Measurements from ENCODE around the gene NSMCE1. TPM values are rescaled to one million over a fixed set of nuclear protein-coding genes. Genes with fewer than 3 reads are reported as not detected.

The NSMCE1 gene
- total and polyA plus RNA-seq, 2 donors (not counting 1 experiment from before 2014, with no cell fraction given), result 48.8 to 142 TPM

DNA sequence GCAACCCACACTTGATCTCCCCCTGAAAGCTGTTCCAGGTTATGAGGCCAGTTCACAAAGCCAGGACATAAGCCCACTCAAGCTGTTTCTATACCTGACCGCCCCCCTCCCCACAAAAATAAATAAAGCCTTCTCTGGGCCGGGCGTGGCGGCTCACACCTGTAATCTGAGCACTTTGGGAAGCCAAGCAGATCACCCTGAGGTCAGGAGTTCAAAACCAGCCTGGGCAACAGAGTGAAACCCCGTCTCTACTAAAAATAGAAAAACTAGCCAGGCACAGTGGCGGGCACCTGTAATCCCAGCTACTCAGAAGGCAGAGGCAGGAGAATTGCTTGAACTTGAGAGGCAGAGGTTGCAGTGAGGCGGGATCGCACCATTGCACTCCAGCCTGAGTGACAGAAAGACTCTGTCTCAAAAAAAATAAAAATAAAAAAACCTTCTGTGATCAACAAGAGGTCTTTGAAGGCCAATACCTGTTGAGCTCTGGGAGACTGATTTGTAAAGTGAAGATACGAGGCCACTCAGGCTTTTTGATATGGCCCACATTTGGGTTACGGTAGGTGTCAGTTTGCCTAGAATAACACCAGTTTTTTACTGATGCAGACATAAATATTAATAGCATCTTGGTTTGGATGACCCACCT is 63.0 kb downstream of the NSMCE1 start:
- H3K4me1 ChIP-seq (ENCODE audit: control insufficient read depth, extremely low read depth, insufficient read depth, low read length), result peaks cover 5% of the 10 kb centered on the region
- H2AFZ ChIP-seq (ENCODE audit: low read length), result no peak overlapping the region
- TF ChIP-seq, protein P1, sequence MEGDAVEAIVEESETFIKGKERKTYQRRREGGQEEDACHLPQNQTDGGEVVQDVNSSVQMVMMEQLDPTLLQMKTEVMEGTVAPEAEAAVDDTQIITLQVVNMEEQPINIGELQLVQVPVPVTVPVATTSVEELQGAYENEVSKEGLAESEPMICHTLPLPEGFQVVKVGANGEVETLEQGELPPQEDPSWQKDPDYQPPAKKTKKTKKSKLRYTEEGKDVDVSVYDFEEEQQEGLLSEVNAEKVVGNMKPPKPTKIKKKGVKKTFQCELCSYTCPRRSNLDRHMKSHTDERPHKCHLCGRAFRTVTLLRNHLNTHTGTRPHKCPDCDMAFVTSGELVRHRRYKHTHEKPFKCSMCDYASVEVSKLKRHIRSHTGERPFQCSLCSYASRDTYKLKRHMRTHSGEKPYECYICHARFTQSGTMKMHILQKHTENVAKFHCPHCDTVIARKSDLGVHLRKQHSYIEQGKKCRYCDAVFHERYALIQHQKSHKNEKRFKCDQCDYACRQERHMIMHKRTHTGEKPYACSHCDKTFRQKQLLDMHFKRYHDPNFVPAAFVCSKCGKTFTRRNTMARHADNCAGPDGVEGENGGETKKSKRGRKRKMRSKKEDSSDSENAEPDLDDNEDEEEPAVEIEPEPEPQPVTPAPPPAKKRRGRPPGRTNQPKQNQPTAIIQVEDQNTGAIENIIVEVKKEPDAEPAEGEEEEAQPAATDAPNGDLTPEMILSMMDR (conservative IDR thresholded peaks at IDR 0.05 in 1 of 2, IDR thresholded peaks at IDR 0.05 in 1 of 2; ENCODE audit: low read depth in 1 of 2, low read length in 2 of 2), result no peak
- no peak for TF ChIP-seq EZH2 (IDR thresholded peaks at IDR 0.05; ENCODE audit: low read length, missing control alignments)
- no peak overlapping the region for H3K27ac ChIP-seq (ENCODE audit: insufficient read depth, low read length)
- peaks cover 2% of the 10 kb centered on the region for H3K36me3 ChIP-seq (ENCODE audit: control insufficient read depth, insufficient read depth, low read length)
- no peaks in the 10 kb centered on the region for H4K20me1 ChIP-seq (ENCODE audit: control insufficient read depth, extremely low read depth, insufficient read depth, low read length)
- no peaks in the 10 kb centered on the region for H3K27me3 ChIP-seq (ENCODE audit: control insufficient read depth, insufficient read depth, low read length)
- H3K79me2 ChIP-seq (ENCODE audit: control insufficient read depth, insufficient read depth, low read length), result no peaks in the 10 kb centered on the region
- H3K4me3 ChIP-seq (replicated peaks in 1 of 4; ENCODE audit: control extremely low read depth in 1 of 4, insufficient read depth in 1 of 4, low read depth in 3 of 4, low read length in 4 of 4), result no peak overlapping the region
- no peaks in the 10 kb centered on the region for H3K9me3 ChIP-seq (ENCODE audit: control insufficient read depth, insufficient read depth, low read depth, low read length)
- no peak for DNase-seq (ENCODE audit: low read depth in 2 of 2)
- no peak overlapping the region for H3K9ac ChIP-seq (ENCODE audit: insufficient read depth, low read length)
- H3K4me2 ChIP-seq (ENCODE audit: extremely low read depth, insufficient read depth, low read length), result no peak overlapping the region

DNA sequence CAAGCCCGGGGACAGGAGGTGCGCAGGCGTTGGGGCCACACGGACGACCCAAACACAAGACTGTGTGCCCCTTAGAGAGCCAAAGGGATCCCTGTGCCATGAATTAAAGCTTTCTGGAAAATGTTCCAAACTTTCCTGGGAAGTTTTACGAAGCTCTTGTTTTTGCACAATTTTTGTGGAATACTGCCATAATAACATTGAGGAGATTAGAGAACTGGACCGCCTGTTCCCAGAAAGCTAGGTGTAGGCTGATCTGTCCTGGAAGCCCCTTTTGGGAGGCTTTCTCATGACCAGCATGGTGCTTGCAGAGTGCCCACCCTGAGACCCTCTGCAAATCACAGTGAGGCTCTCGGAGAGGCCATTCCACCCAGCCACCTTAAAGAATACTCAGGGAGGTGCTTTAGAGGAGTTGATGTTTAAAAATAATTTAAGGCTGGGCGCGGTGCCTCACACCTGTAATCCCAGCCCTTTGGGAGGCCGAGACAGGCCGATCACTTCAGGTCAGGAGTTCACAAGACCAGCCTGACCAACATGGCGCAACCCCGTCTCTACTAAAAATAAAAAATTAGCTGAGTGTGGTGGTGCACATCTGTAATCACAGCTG is 64.2 kb downstream of the NSMCE1 start:
- no peaks in the 10 kb centered on the region for H3K36me3 ChIP-seq (ENCODE audit: control insufficient read depth, insufficient read depth, low read length)
- H3K4me3 ChIP-seq (replicated peaks in 1 of 4; ENCODE audit: control extremely low read depth in 1 of 4, insufficient read depth in 1 of 4, low read depth in 3 of 4, low read length in 4 of 4), result peak overlapping the region; percentile 70 to 87 (median 78)
- peaks cover 5% of the 10 kb centered on the region for H3K4me1 ChIP-seq (ENCODE audit: control insufficient read depth, extremely low read depth, insufficient read depth, low read length)
- no peaks in the 10 kb centered on the region for H4K20me1 ChIP-seq (ENCODE audit: control insufficient read depth, extremely low read depth, insufficient read depth, low read length)
- no peaks in the 10 kb centered on the region for H3K9me3 ChIP-seq (ENCODE audit: control insufficient read depth, insufficient read depth, low read depth, low read length)
- peak overlapping the region; percentile 82 for H2AFZ ChIP-seq (ENCODE audit: low read length)
- H3K9ac ChIP-seq (ENCODE audit: insufficient read depth, low read length), result peak overlapping the region; percentile 88
- TF ChIP-seq, protein P1 (conservative IDR thresholded peaks at IDR 0.05 in 1 of 2, IDR thresholded peaks at IDR 0.05 in 1 of 2; ENCODE audit: low read depth in 1 of 2, low read length in 2 of 2), result no peak
- no peak for TF ChIP-seq EZH2 (IDR thresholded peaks at IDR 0.05; ENCODE audit: low read length, missing control alignments)
- H3K79me2 ChIP-seq (ENCODE audit: control insufficient read depth, insufficient read depth, low read length), result no peaks in the 10 kb centered on the region
- H3K27ac ChIP-seq (ENCODE audit: insufficient read depth, low read length), result peak overlapping the region; percentile 87
- H3K27me3 ChIP-seq (ENCODE audit: control insufficient read depth, insufficient read depth, low read length), result no peaks in the 10 kb centered on the region
- DNase-seq (ENCODE audit: low read depth in 2 of 2), result no peak
- H3K4me2 ChIP-seq (ENCODE audit: extremely low read depth, insufficient read depth, low read length), result peak overlapping the region; percentile 81

DNA sequence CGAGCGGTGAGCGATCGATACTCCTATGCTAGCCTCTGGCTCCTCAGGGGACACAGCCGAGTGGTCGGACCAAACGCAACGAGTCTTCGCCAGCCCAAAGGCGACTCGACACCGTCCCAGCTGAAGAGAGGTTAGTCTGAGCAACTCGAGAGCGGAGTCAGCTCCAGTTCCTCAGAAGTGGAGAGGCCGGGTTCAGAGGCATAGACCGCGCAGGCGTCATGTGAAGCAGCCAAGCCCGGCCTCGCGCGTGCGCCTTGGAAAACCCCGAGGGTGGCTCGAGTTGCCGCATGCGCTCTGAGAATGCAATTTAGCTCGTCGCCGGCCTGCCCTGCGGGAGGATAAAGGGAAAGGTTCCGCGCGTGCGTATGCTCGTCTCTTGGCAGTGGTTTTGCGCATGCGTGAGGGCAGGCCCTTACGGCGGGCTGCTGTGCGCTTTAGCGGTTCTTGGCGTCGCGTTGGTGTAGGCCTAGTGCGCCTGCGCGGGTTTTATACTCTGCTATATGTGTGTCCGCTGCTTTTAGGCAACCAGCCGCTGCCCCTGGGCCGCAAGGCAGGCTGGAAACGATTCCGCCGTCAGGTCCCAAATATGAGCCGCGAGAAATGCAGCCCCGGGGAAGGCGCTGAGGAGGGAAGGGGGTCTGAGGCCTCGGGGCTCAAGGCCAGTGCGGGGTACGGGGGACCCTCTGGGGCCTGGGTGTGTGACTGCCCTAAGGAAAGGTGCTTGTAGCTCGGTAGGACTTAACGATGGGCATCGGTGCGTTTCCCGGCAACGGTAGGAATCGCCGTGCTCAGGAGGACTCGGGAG is 64.9 kb downstream of the NSMCE1 start, which contains the start of gene KDM8:
Gene KDM8, plus strand, starts transcription at position 20 of the 805 bp plus-strand sequence. CDS start 6,598 bp downstream, outside the sequence.
- Histone ChIP-seq H4K20me1 (ENCODE audit: control insufficient read depth, extremely low read depth, insufficient read depth, low read length) (no peaks in the 10 kb centered on the region), H2AFZ (ENCODE audit: low read length) (peak within 1 kb of the TSS; percentile 98)

More for the DNA sequence above, 64.9 kb downstream of the NSMCE1 start, which contains the start of gene KDM8:
- Histone ChIP-seq H3K4me1 (ENCODE audit: control insufficient read depth, extremely low read depth, insufficient read depth, low read length) (peaks cover 5% of the 10 kb centered on the region), H3K4me2 (ENCODE audit: extremely low read depth, insufficient read depth, low read length) (peak within 1 kb of the TSS; percentile 94), H3K27ac (ENCODE audit: insufficient read depth, low read length) (peak within 1 kb of the TSS; percentile 87), H3K79me2 (ENCODE audit: control insufficient read depth, insufficient read depth, low read length) (no peaks in the 10 kb centered on the region), H3K9me3 (ENCODE audit: control insufficient read depth, insufficient read depth, low read depth, low read length) (no peaks in the 10 kb centered on the region), H3K36me3 (ENCODE audit: control insufficient read depth, insufficient read depth, low read length) (no peaks in the 10 kb centered on the region), H3K9ac (ENCODE audit: insufficient read depth, low read length) (peak within 1 kb of the TSS; percentile 92), H3K4me3 (replicated peaks in 1 of 4; ENCODE audit: control extremely low read depth in 1 of 4, insufficient read depth in 1 of 4, low read depth in 3 of 4, low read length in 4 of 4) (peak within 1 kb of the TSS; percentile 70 to 88 (median 78)), H3K27me3 (ENCODE audit: control insufficient read depth, insufficient read depth, low read length) (no peaks in the 10 kb centered on the region)
- DNase-seq (ENCODE audit: low read depth in 2 of 2), result peak; percentile 99 to 100
- TF ChIP-seq, protein P1 (conservative IDR thresholded peaks at IDR 0.05 in 1 of 2, IDR thresholded peaks at IDR 0.05 in 1 of 2; ENCODE audit: low read depth in 1 of 2, low read length in 2 of 2), result no peak
- TF ChIP-seq EZH2 (IDR thresholded peaks at IDR 0.05; ENCODE audit: low read length, missing control alignments), result no peak

All from fibroblast of lung (primary cell).